Measurements from ENCODE around the gene PROKR2. TPM values are rescaled to one million over a fixed set of nuclear protein-coding genes. Genes with fewer than 3 reads are reported as not detected.

The PROKR2 gene
- total and polyA plus RNA-seq, 10 of the 15 experiments (the other 5 are each of a cell fraction or from before 2014, with no cell fraction given), result not detected

- TF ChIP-seq REST (IDR thresholded peaks at IDR 0.05; ENCODE audit: low read depth, low read length) (no peak), MLLT1 (IDR thresholded peaks at IDR 0.05) (no peak), NFYA (IDR thresholded peaks at IDR 0.05; ENCODE audit: borderline replicate concordance, low read depth, low read length) (no peak), SPI1 (IDR thresholded peaks at IDR 0.05; ENCODE audit: borderline replicate concordance, insufficient read depth, low read depth, low read length) (no peak), HDAC6 (IDR thresholded peaks at IDR 0.05; ENCODE audit: unreplicated experiment) (no peak)
Measured at GRCh38 chr20:5331340-5331739, 14.6 kb upstream of the PROKR2 start (continued).

GRCh38 chr20:5328268-5328667 is 11.5 kb upstream of the PROKR2 start:
- H3K79me2 ChIP-seq (ENCODE audit: control insufficient read depth, insufficient read depth, low read length), result no peaks in the 10 kb centered on the region
- intact Hi-C loops (cut with micrococcal nuclease; ENCODE audit: unreplicated experiment), result no loop called here
- H4K20me1 ChIP-seq (ENCODE audit: control insufficient read depth, insufficient read depth), result no peaks in the 10 kb centered on the region
- 40% methylated on average over 3 of the region's 3 CpGs for WGBS (ENCODE audit: insufficient coverage, insufficient replicate concordance, low lambda C conversion rate, missing lambda C conversion rate)
- H3K4me2 ChIP-seq (ENCODE audit: control insufficient read depth, insufficient read depth), result no peak overlapping the region
- ChIA-PET POLR2A (no interaction called here), RAD21 (ENCODE audit: unreplicated experiment) (no interaction called here), CTCF (interaction anchor here (0.6 kb wide), 1 partner anchor 755 kb away, joined by 3 read pairs; no protein-coding TSS in a partner anchor), SMC1A (ENCODE audit: uncharacterized antibody, unreplicated experiment) (no interaction called here)
- H3K4me3 ChIP-seq, result no peak overlapping the region
- no peaks in the 10 kb centered on the region for H3K9me3 ChIP-seq (replicated peaks; ENCODE audit: control insufficient read depth, insufficient read depth, low read length)
- no peak for ATAC-seq
- no TSS peak for BruUV-seq (replicated peaks)
- H3K36me3 ChIP-seq (ENCODE audit: control insufficient read depth in 2 of 2, insufficient read depth in 2 of 2, low read length in 1 of 2), result no peaks in the 10 kb centered on the region
- H3K27ac ChIP-seq (ENCODE audit: control insufficient read depth, insufficient read depth), result no peak overlapping the region
- FAIRE-seq, result no peak
- DNase-seq (ENCODE audit: low read depth, low spot score), result no peak
- H3K4me1 ChIP-seq (ENCODE audit: control insufficient read depth, insufficient read depth, low read length), result no peaks in the 10 kb centered on the region
- H3K9ac ChIP-seq (ENCODE audit: control insufficient read depth, insufficient read depth, low read length), result no peak overlapping the region
- H3K27me3 ChIP-seq (replicated peaks in 1 of 2; ENCODE audit: control insufficient read depth in 2 of 2, insufficient read depth in 2 of 2, low read length in 1 of 2), result no peaks in the 10 kb centered on the region
- in situ Hi-C loops (cut with MboI), result no loop called here
- no peak overlapping the region for H2AFZ ChIP-seq (ENCODE audit: control insufficient read depth, low read depth, low read length)
- TF ChIP-seq STAT3 (IDR thresholded peaks at IDR 0.05; ENCODE audit: low read depth, low read length), result no peak
- TF ChIP-seq ZZZ3 (IDR thresholded peaks at IDR 0.05; ENCODE audit: control insufficient read depth, insufficient read length, low read depth), result no peak
- no peak for TF ChIP-seq CHD4 (IDR thresholded peaks at IDR 0.05)
- TF ChIP-seq E2F4 (IDR thresholded peaks at IDR 0.05; ENCODE audit: low read depth, low read length), result no peak
- TF ChIP-seq MLLT1 (IDR thresholded peaks at IDR 0.05), result no peak
- no peak for TF ChIP-seq PRDM15 (CRISPR knock-in tag; IDR thresholded peaks at IDR 0.05)
- TF ChIP-seq ZSCAN29 (IDR thresholded peaks at IDR 0.05), result no peak

All from GM12878 (cell line).